HCT116 (cell line): ENCODE measurements around the gene CCDC92. TPM values are rescaled to one million over a fixed set of nuclear protein-coding genes. Genes with fewer than 3 reads are reported as not detected.

Experiments
- ATAC-seq: fragments of 200-7000 bp; cut with Tn5 transposase; 2 replicates; pipeline ENCODE4 v1.9.1; 2020; ENCODE audit warnings: mild to moderate bottlenecking, moderate library complexity
- BruUV-seq: library from RNA; stranded (reverse); fragments of 400-500 nt; replicated peaks from 2 replicates; lab custom pipeline; 2021; lab: Mats Ljungman, UMichigan
- CTCF ChIA-PET: fragments of 300-600 bp; sonication (Branson Sonifier 250); formaldehyde crosslinking; loops from one replicate; lab custom pipeline; 2021; ENCODE audit warnings: antibody characterized with exemption; lab: Charles Lee
- POLR2A ChIA-PET: fragments of 300-600, 350-600 bp; sonication (Branson Sonifier 250); formaldehyde crosslinking; loops from one replicate; lab custom pipeline; 2021; ENCODE audit warnings: antibody characterized with exemption; lab: Charles Lee
- RAD21 ChIA-PET, 2 experiments: fragments of 300-600 bp; sonication (Branson Sonifier 250); formaldehyde crosslinking; loops; one replicate each; lab custom pipeline; 2023; ENCODE audit warnings: low total read pairs in 2 of 2; ENCODE audit not compliant: uncharacterized antibody in 2 of 2, unreplicated experiment in 2 of 2, low non-redundant PET in 1 of 2; lab: Charles Lee
- DNase-seq: peaks from one replicate; pipeline ENCODE4 v3.0.0-alpha.2; 2010; ENCODE audit warnings: low read depth, low spot score
- H2AFZ ChIP-seq: fragments of 200-600 bp; shearing (Covaris generic), sonication (generic); 2 replicates; pipeline ENCODE4 v1.6.1; 2017; ENCODE audit warnings: low read depth, mixed run types, mixed read lengths, antibody characterized with exemption, low read length; ENCODE audit not compliant: poor library complexity, severe bottlenecking
- H3K27ac ChIP-seq: 2 replicates; pipeline ENCODE4 v1.5.1; 2012; ENCODE audit warnings: low read depth, low read length
- H3K27me3 ChIP-seq: fragments of 200-600 bp; sonication (generic); 2 replicates; pipeline ENCODE4 v1.6.1; 2016; ENCODE audit warnings: mixed run types, low read length, mixed read lengths; ENCODE audit not compliant: insufficient read depth
- H3K36me3 ChIP-seq, 2 experiments: fragments of 200-500 bp in 1 of 2; fragments of 200-600 bp in 1 of 2; sonication (Bioruptor generic) in 1 of 2; sonication (generic) in 1 of 2; 2 replicates each; pipeline versions ENCODE4 v1.5.1 to v1.6.1; 2014 to 2016; ENCODE audit warnings: low read length in 2 of 2, inconsistent platforms in 1 of 2, mixed read lengths in 1 of 2, mixed run types in 1 of 2; ENCODE audit not compliant: insufficient read depth in 2 of 2, control insufficient read depth in 1 of 2
- H3K4me1 ChIP-seq, 2 experiments: fragments of 200-600 bp in 1 of 2; sonication (generic) in 1 of 2; 2 replicates each; pipeline versions ENCODE4 v1.5.1 to v1.6.1; 2012 to 2017; ENCODE audit warnings: low read length in 2 of 2, inconsistent platforms in 1 of 2, mild to moderate bottlenecking in 1 of 2, mixed read lengths in 1 of 2, mixed run types in 1 of 2, moderate library complexity in 1 of 2; ENCODE audit not compliant: insufficient read depth in 2 of 2, control insufficient read depth in 1 of 2
- H3K4me2 ChIP-seq: fragments of 200-600 bp; sonication (generic); 2 replicates; pipeline ENCODE4 v1.6.1; 2017; ENCODE audit warnings: mixed run types, low read length, mixed read lengths
- H3K4me3 ChIP-seq, 2 experiments: fragments of 200-600 bp in 1 of 2; sonication (generic) in 1 of 2; replicated peaks in 1 of 2; 2 replicates each; pipeline ENCODE4 v1.5.1; 2011 to 2016; ENCODE audit warnings: low read length in 2 of 2, control low read depth in 1 of 2, low read depth in 1 of 2, mild to moderate bottlenecking in 1 of 2, mixed read lengths in 1 of 2, mixed run types in 1 of 2
- H3K79me2 ChIP-seq: fragments of 200-600 bp; sonication (generic); 2 replicates; pipeline ENCODE4 v1.6.1; 2017; ENCODE audit warnings: mild to moderate bottlenecking, mixed run types, low read length, moderate library complexity, mixed read lengths; ENCODE audit not compliant: insufficient read depth
- H3K9ac ChIP-seq: fragments of 200-600 bp; sonication (generic); 2 replicates; pipeline ENCODE4 v1.6.1; 2016; ENCODE audit warnings: low read length, mixed read lengths
- H3K9me2 ChIP-seq: fragments of 200-600 bp; sonication (generic), shearing (Covaris generic); 2 replicates; pipeline ENCODE4 v1.6.1; 2017; ENCODE audit warnings: mixed run types, mild to moderate bottlenecking, moderate library complexity; ENCODE audit not compliant: insufficient read depth
- H3K9me3 ChIP-seq, 2 experiments: fragments of 200-500 bp in 1 of 2; fragments of 200-600 bp in 1 of 2; sonication (Bioruptor generic) in 1 of 2; sonication (generic) in 1 of 2; 2 replicates each; pipeline ENCODE4 v1.6.1; 2014 to 2017; ENCODE audit warnings: low read length in 2 of 2, mixed read lengths in 2 of 2, inconsistent platforms in 1 of 2, low read depth in 1 of 2, mild to moderate bottlenecking in 1 of 2, mixed run types in 1 of 2, moderate library complexity in 1 of 2; ENCODE audit not compliant: control insufficient read depth in 1 of 2, insufficient read depth in 1 of 2
- H4K20me1 ChIP-seq: fragments of 200-600 bp; sonication (generic), shearing (Covaris generic); 2 replicates; pipeline ENCODE4 v1.6.1; 2017; ENCODE audit warnings: mixed run types, mild to moderate bottlenecking, moderate library complexity; ENCODE audit not compliant: insufficient read depth
- EGR1 ChIP-seq: IDR thresholded peaks from 2 replicates; pipeline ENCODE4 v1.6.1; 2012; ENCODE audit warnings: low read depth
- ELF1 ChIP-seq: IDR thresholded peaks from 2 replicates; pipeline ENCODE4 v1.6.1; 2012; ENCODE audit warnings: low read depth, borderline replicate concordance
- EZH2 ChIP-seq: fragments of 200-600 bp; sonication (generic); IDR thresholded peaks from 2 replicates; pipeline ENCODE4 v1.6.1; 2017; ENCODE audit warnings: antibody characterized with exemption, mixed run types
- RAD21 ChIP-seq: IDR thresholded peaks from 2 replicates; pipeline ENCODE4 v1.6.1; 2012; ENCODE audit warnings: low read depth, mild to moderate bottlenecking
- SRF ChIP-seq: IDR thresholded peaks from 2 replicates; pipeline ENCODE4 v1.6.1; 2012; ENCODE audit warnings: low read depth
- TCF7L2 ChIP-seq: IDR thresholded peaks from 2 replicates; pipeline ENCODE4 v1.7.0; 2011; ENCODE audit warnings: borderline replicate concordance, inconsistent platforms; ENCODE audit not compliant: insufficient read depth, insufficient read length; ENCODE audit errors: extremely low read depth
- ZNF274 ChIP-seq: fragments of 200-500 bp; sonication (Bioruptor generic); IDR thresholded peaks from 2 replicates; pipeline ENCODE4 v1.6.1; 2014; ENCODE audit warnings: mild to moderate bottlenecking, low read depth, low read length, inconsistent platforms
- intact Hi-C: fragments of 100-400 bp; cut with micrococcal nuclease; formaldehyde crosslinking; loops from 2 replicates; pipeline ENCODE4 v1.10.0; 2022
- total RNA-seq: library from RNA; stranded (reverse); gene quantifications from one replicate; pipeline ENCODE4 v1.2.1, GENCODE V29; 2021; ENCODE audit not compliant: unreplicated experiment
- TF ChIP-seq, protein P1 (sequence below): IDR thresholded peaks from 2 replicates; pipeline ENCODE4 v1.6.1; 2011; ENCODE audit warnings: mild to moderate bottlenecking, low read length, moderate library complexity; ENCODE audit not compliant: insufficient replicate concordance; ENCODE audit errors: extremely low read depth
- TF ChIP-seq, protein P2 (sequence below): IDR thresholded peaks from 2 replicates; pipeline ENCODE4 v1.6.1; 2012

Gene CCDC92
- total RNA-seq, 1 experiment from 2014 or later, result 9.7 TPM

DNA sequence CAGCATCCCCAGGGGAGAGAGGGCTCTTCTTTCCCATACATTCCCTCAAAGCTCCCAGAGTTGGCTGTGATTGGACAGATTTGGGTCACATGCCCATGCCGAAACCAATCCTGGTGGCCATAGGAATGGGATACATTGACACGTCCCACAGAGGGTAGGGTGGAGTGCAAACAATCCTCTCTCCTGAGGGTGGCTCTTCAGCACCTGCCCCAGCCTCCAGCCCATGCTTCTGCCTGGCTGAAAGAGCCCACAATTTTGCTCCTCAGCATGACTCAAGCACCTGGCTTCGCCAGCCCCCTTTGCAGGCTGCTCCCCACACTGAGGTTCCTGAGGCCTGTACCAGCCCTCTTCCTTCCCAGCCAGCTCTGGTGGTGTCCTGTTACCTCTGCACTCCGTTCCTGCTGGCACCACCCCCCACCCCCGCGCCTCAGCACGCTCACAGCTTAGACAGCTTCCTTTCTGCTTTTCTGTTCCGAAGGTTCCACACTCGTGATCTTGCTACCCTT lies 71.7 kb downstream of the CCDC92 start:
- no peaks in the 10 kb centered on the region for H3K9me2 ChIP-seq
- ChIA-PET CTCF (interaction anchor here (1.0 kb wide), 1 partner anchor 131 kb away, joined by 3 read pairs; no protein-coding TSS in a partner anchor), RAD21 (no interaction called here), POLR2A (no interaction called here)
- no peak overlapping the region for H2AFZ ChIP-seq
- ATAC-seq (peak; percentile 51), DNase-seq (no peak)
- no peaks in the 10 kb centered on the region for H3K36me3 ChIP-seq
- no peaks in the 10 kb centered on the region for H3K9me3 ChIP-seq
- TF ChIP-seq ZNF274 (no peak), SRF (no peak), EGR1 (peak; percentile 55; the same call in 1 of the 2 replicates), EZH2 (no peak), ELF1 (no peak)
- no peaks in the 10 kb centered on the region for H3K79me2 ChIP-seq
- H3K9ac ChIP-seq, result no peak overlapping the region
- no peaks in the 10 kb centered on the region for H4K20me1 ChIP-seq
- no peak overlapping the region for H3K4me3 ChIP-seq
- H3K4me1 ChIP-seq, result peaks cover 31 to 37% of the 10 kb centered on the region in 2 experiments
- H3K27ac ChIP-seq, result no peak overlapping the region
- H3K27me3 ChIP-seq, result no peaks in the 10 kb centered on the region
- BruUV-seq, result no TSS peak
- intact Hi-C loops, result no loop called here
- H3K4me2 ChIP-seq, result peak overlapping the region; percentile 37

DNA sequence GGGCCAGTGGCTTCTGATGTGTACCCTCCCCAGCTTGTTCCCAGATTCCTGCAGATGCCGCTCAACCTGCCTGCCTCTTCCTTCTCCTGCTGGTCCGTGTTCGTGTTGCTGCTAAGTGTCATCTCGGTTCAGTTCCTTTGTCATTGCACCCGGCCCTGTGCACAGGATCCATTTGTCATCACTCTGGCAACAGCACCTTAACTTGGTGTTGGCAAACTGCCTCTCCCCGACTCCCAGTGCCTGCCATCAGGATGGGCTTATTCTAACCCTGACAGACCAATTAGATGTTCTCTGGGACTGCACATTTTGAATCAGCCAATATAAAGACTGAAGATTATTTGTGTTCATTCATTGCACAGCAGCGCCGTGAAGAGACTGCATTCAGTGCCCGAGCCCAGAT lies 73.3 kb downstream of the CCDC92 start:
- H3K79me2 ChIP-seq, result no peaks in the 10 kb centered on the region
- ChIA-PET POLR2A (no interaction called here), CTCF (interaction anchor here (1.3 kb wide), 1 partner anchor 134 kb away, joined by 3 read pairs; no protein-coding TSS in a partner anchor), RAD21 (no interaction called here)
- no peaks in the 10 kb centered on the region for H3K36me3 ChIP-seq
- no peaks in the 10 kb centered on the region for H4K20me1 ChIP-seq
- H3K9ac ChIP-seq, result no peak overlapping the region
- DNase-seq, result no peak
- intact Hi-C loops, result no loop called here
- peaks cover 24 to 30% of the 10 kb centered on the region in 2 experiments for H3K4me1 ChIP-seq
- no peak overlapping the region for H3K27ac ChIP-seq
- no peak overlapping the region for H3K4me2 ChIP-seq
- TF ChIP-seq, protein P1, sequence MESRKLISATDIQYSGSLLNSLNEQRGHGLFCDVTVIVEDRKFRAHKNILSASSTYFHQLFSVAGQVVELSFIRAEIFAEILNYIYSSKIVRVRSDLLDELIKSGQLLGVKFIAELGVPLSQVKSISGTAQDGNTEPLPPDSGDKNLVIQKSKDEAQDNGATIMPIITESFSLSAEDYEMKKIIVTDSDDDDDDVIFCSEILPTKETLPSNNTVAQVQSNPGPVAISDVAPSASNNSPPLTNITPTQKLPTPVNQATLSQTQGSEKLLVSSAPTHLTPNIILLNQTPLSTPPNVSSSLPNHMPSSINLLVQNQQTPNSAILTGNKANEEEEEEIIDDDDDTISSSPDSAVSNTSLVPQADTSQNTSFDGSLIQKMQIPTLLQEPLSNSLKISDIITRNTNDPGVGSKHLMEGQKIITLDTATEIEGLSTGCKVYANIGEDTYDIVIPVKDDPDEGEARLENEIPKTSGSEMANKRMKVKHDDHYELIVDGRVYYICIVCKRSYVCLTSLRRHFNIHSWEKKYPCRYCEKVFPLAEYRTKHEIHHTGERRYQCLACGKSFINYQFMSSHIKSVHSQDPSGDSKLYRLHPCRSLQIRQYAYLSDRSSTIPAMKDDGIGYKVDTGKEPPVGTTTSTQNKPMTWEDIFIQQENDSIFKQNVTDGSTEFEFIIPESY, result no peak
- TF ChIP-seq RAD21 (no peak), TCF7L2 (no peak)
- TF ChIP-seq, protein P2, sequence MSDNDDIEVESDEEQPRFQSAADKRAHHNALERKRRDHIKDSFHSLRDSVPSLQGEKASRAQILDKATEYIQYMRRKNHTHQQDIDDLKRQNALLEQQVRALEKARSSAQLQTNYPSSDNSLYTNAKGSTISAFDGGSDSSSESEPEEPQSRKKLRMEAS, result no peak
- H3K9me2 ChIP-seq, result no peaks in the 10 kb centered on the region
- ATAC-seq, result no peak
- no TSS peak for BruUV-seq
- no peaks in the 10 kb centered on the region for H3K27me3 ChIP-seq
- H3K9me3 ChIP-seq, result no peaks in the 10 kb centered on the region
- H3K4me3 ChIP-seq, result no peak overlapping the region
- H2AFZ ChIP-seq, result no peak overlapping the region
